Transverse colon (tissue), 4 donors: ENCODE results near the gene MEX3A.

ENCODE experiments used
- POLR2A ChIP-seq: fragments of 450-650 bp; IDR thresholded peaks from one replicate; pipeline ENCODE4 v1.6.1; 2016; ENCODE audit warnings: antibody characterized with exemption, mild to moderate bottlenecking, moderate library complexity
- POLR2AphosphoS5 ChIP-seq, 3 donors: sonication (generic); formaldehyde crosslinking; IDR thresholded peaks; one replicate each; pipeline ENCODE4 v1.6.1; 2016; ENCODE audit warnings: antibody characterized with exemption in 3 of 3
- TF ChIP-seq, protein P1 (sequence below), 5 experiments: fragments of 200-600 bp in 3 of 5; fragments of 450-650 bp in 2 of 5; sonication (generic) in 3 of 5; IDR thresholded peaks; 1 replicate in 2 of 5; 2 replicates in 3 of 5; pipeline ENCODE4 v1.5.1; 2016 to 2017; ENCODE audit warnings: antibody characterized with exemption in 5 of 5, inconsistent platforms in 3 of 5, mild to moderate bottlenecking in 2 of 5, moderate library complexity in 1 of 5

DNA sequence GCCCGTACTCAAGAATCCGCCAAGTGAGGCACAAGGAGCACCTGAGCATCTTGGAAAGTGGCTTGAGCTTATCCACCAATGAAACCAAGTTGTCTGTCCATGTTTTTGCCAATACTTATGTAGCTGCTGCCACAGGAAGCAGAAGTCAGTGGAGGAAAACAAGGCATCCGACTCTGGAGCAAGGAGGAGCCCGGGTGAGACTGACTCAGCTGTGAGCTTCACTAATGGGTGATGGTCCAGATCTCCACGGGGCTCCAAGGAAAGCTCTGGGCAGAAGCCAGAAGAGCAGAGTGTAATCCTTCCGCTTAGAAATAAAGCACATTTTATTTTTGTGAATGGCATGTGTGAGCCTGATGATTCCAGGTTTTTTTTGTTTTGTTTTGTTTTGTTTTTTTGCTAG, 49.3 kb downstream of the MEX3A start:
- TF ChIP-seq POLR2A (no peak), POLR2AphosphoS5 (IDR thresholded peaks at IDR 0.05) (no peak)
- TF ChIP-seq, protein P1, sequence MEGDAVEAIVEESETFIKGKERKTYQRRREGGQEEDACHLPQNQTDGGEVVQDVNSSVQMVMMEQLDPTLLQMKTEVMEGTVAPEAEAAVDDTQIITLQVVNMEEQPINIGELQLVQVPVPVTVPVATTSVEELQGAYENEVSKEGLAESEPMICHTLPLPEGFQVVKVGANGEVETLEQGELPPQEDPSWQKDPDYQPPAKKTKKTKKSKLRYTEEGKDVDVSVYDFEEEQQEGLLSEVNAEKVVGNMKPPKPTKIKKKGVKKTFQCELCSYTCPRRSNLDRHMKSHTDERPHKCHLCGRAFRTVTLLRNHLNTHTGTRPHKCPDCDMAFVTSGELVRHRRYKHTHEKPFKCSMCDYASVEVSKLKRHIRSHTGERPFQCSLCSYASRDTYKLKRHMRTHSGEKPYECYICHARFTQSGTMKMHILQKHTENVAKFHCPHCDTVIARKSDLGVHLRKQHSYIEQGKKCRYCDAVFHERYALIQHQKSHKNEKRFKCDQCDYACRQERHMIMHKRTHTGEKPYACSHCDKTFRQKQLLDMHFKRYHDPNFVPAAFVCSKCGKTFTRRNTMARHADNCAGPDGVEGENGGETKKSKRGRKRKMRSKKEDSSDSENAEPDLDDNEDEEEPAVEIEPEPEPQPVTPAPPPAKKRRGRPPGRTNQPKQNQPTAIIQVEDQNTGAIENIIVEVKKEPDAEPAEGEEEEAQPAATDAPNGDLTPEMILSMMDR (IDR thresholded peaks at IDR 0.05), result no peak
